ENCODE results near the gene PHC3.

- TF ChIP-seq CTCF (IDR thresholded peaks at IDR 0.05) (no peak), POLR2A (IDR thresholded peaks at IDR 0.05) (no peak)
Observed at GRCh38 chr3:170162052-170162451, 19.5 kb downstream of the PHC3 start.
